ENCODE data around the gene CNTNAP2. TPM values are rescaled to one million over a fixed set of nuclear protein-coding genes. Genes with fewer than 3 reads are reported as not detected.

The CNTNAP2 gene
- total RNA-seq, 2 experiments from 2014 or later, result not detected

DNA sequence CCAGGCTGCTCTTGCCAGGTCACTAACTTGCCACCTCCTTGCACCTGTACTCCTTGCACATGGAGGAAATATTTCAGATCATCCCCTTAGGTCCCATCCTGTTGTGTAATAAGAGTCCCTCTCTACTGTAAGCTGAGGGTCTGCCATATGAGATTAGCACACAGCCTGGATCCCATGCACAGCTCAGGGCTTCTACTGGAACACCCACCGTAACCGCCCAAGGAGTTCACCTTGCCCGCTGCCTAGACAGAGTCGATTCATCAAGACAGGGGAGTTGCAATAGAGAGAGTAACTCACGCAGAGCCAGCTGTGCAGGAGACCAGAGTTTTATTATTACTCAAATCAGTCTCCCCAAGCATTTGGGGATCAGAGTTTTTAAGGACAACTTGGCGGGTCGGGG, 1779.5 kb downstream of the CNTNAP2 start:
- intact Hi-C loops (cut with micrococcal nuclease), result no loop called here
- CTCF ChIA-PET, result no interaction called here

DNA sequence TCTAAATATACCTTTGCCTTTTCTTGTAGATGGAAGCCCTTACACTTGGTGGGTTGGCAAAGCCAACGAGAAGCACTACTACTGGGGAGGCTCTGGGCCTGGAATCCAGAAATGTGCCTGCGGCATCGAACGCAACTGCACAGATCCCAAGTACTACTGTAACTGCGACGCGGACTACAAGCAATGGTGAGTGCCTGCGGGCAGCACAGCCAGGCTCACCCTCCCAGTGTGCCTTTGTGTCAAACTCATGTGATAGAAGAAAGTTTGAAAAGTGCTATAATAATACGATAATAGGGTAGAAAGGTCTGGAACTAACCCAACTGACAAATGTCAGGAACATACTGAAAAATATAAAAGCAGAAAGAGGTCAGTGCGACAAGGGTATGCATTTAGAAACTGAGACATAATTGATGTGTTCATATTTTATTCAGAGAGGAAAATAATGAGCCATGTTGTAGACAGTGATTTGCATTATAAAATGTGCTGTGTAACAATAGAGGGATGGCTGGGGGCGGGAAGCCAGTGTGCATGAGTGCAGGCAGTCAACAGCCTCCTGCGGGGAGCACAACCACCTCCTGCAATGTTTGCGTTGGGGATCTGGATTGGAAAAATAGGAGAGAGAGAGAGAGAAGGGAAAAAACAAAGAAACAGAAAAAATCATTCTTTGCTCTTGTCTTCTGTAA, 1787.1 kb downstream of the CNTNAP2 start:
- ChIA-PET POLR2A (no interaction called here), CTCF (no interaction called here)
- Mint-ChIP-seq H3K4me1 (ENCODE audit: low read depth) (no peaks in the 10 kb centered on the region), H3K36me3 (no peaks in the 10 kb centered on the region), H3K9me3 (peaks cover 5% of the 10 kb centered on the region), H3K27ac (no peak overlapping the region), H3K27me3 (no peaks in the 10 kb centered on the region), H3K4me3 (no peak overlapping the region)
- no peak for DNase-seq
- intact Hi-C loops (cut with micrococcal nuclease), result no loop called here

More for the DNA sequence above, 1779.5 kb downstream of the CNTNAP2 start:
- Mint-ChIP-seq H3K9me3 (peaks cover 3% of the 10 kb centered on the region), H3K27me3 (no peaks in the 10 kb centered on the region), H3K4me1 (ENCODE audit: low read depth) (no peaks in the 10 kb centered on the region), H3K36me3 (no peaks in the 10 kb centered on the region), H3K27ac (no peak overlapping the region), H3K4me3 (no peak overlapping the region)
- DNase-seq, result no peak
- POLR2A ChIA-PET, result no interaction called here

DNA sequence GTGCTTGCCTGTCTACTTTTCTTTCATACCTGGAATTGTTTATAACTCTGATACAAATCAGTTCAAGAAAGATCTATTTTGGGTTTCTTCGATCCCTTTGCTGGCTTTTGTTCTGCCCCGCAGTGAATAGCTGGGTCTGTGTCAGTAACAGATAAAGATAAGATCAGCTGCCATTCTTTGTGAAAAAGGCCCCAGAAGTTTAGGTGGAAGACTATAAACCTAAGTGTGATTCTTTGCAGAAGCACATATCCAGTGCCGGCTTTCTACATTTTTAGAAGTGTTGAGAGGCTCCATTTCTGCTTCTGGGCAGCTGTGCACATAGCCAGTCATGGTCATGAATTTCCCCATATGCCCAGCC, 1787.6 kb downstream of the CNTNAP2 start:
- H3K36me3 Mint-ChIP-seq, result no peaks in the 10 kb centered on the region
- CTCF ChIA-PET, result no interaction called here
- no peaks in the 10 kb centered on the region for H3K27me3 Mint-ChIP-seq
- H3K4me1 Mint-ChIP-seq (ENCODE audit: low read depth), result no peaks in the 10 kb centered on the region
- H3K4me3 Mint-ChIP-seq, result no peak overlapping the region
- POLR2A ChIA-PET, result no interaction called here
- DNase-seq, result no peak
- intact Hi-C loops (cut with micrococcal nuclease), result no loop called here
- peaks cover 5% of the 10 kb centered on the region for H3K9me3 Mint-ChIP-seq
- no peak overlapping the region for H3K27ac Mint-ChIP-seq

DNA sequence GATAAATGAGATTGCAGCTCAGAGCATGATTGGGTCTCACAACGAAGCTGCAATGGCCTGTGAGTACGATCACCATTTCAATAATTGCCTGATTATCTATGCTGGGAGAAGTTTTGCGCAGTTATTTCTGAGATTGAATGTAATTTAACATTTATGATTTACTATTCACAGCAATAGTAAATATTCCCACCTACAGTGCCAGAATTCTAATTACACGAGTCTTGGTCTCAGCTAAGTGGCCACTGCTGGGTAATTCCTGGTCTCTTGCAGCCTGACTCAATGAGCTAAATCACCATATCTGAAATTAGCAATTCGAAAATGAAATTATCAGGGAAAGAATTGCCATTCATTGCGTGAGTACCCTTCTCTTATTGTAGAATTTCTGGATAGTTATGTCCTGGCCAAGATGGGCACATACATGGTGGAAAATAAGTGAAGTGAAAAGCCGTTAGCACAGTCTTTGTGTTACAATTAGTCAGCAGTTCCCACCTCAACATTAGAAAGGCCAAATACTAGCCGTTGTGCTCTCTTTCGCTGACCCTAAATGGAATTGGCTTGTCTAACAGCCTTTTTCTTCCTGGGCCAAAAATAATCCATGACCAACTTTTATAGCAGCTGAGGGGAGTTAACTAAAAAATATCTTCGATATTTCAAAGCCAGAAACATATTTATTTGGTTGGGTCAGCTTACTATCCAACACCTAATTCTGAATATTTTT, 1793.0 kb downstream of the CNTNAP2 start:
- Mint-ChIP-seq H3K27me3 (no peaks in the 10 kb centered on the region), H3K9me3 (no peaks in the 10 kb centered on the region), H3K4me3 (no peak overlapping the region), H3K27ac (no peak overlapping the region), H3K4me1 (ENCODE audit: low read depth) (no peaks in the 10 kb centered on the region), H3K36me3 (no peaks in the 10 kb centered on the region)
- POLR2A ChIA-PET, result no interaction called here
- no peak for DNase-seq
- CTCF ChIA-PET, result no interaction called here
- intact Hi-C loops (cut with micrococcal nuclease), result no loop called here

DNA sequence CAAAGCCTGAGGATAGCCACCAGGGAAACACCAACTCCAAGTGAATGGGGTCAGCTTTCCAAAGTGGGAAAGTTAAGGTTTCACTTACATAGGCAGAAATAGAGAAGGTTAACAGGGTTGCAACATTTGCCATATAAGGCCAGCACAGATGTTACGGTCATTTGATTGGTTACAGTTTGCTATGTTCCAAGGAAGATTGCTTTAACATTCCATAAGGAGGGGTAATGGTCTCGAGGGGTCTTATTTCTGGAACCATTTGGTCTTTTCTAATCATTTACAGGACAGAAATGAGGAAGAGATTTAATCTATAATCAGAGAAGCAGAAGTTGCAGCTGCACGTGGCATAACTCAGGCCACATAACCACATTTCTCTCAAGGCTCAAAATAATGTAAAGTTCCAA, 1794.6 kb downstream of the CNTNAP2 start:
- no peak for DNase-seq
- ChIA-PET CTCF (no interaction called here), POLR2A (no interaction called here)
- Mint-ChIP-seq H3K36me3 (no peaks in the 10 kb centered on the region), H3K4me3 (no peak overlapping the region), H3K4me1 (ENCODE audit: low read depth) (no peaks in the 10 kb centered on the region), H3K9me3 (no peaks in the 10 kb centered on the region), H3K27me3 (no peaks in the 10 kb centered on the region), H3K27ac (no peak overlapping the region)
- intact Hi-C loops (cut with micrococcal nuclease), result no loop called here

DNA sequence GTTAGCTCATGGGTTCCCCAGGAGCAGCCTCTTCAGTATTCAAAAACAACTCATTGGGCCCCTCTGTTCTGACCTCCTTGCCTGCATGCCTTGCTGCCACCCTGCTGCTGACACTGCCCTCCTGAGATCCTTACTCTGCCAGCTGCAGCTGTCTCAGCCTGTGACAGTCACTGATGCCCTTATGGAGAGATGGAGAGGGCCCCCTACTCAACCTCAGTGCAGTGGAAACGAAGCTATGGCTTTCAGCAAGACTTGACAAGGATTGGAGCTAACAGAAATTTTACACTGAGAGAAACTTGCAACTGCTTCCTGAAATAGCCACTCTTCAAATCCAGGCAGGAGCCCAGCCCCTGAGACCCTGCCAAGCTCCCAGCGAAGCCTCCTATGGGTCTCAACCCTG, 1795.7 kb downstream of the CNTNAP2 start:
- intact Hi-C loops (cut with micrococcal nuclease), result no loop called here
- Mint-ChIP-seq H3K4me3 (no peak overlapping the region), H3K27me3 (no peaks in the 10 kb centered on the region), H3K36me3 (no peaks in the 10 kb centered on the region), H3K27ac (no peak overlapping the region), H3K4me1 (ENCODE audit: low read depth) (no peaks in the 10 kb centered on the region), H3K9me3 (no peaks in the 10 kb centered on the region)
- POLR2A ChIA-PET, result no interaction called here
- CTCF ChIA-PET, result no interaction called here
- no peak for DNase-seq

DNA sequence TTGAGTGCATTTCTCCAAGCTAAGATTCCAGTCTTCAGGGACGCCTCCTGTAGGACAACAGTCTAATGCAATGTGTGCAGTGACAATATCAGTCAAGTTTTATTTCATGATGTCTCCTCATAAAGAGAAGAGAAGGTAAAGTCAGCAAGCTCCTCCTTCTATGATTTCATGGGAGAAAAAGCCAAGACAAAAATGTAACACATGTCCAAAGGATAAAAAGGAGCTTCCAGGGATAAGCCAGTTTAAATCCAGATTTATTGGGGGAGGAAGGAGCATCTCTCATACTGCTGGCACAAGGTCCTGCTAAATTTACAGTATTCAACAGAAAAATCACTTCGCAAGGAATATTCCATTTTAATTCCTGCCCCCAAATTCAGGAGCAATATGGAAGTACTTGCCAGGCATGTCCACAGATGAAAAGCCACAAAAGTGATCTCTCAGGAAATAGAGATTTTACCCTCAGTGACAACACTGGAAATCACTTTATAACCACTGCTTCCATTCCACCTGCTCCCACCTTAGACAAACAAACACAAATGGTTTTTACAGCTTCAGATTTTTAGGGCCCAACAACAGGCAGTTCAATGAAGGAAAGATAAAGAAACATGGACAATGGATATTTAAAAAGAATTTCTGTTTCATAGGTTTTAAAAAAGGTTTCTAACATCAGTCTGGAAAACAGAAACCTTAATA, 1796.5 kb downstream of the CNTNAP2 start:
- intact Hi-C loops (cut with micrococcal nuclease), result no loop called here
- H3K4me1 Mint-ChIP-seq (ENCODE audit: low read depth), result no peaks in the 10 kb centered on the region
- no peak for DNase-seq
- H3K4me3 Mint-ChIP-seq, result no peak overlapping the region
- POLR2A ChIA-PET, result no interaction called here
- H3K27ac Mint-ChIP-seq, result no peak overlapping the region
- no peaks in the 10 kb centered on the region for H3K9me3 Mint-ChIP-seq
- no peaks in the 10 kb centered on the region for H3K27me3 Mint-ChIP-seq
- no peaks in the 10 kb centered on the region for H3K36me3 Mint-ChIP-seq
- CTCF ChIA-PET, result no interaction called here

DNA sequence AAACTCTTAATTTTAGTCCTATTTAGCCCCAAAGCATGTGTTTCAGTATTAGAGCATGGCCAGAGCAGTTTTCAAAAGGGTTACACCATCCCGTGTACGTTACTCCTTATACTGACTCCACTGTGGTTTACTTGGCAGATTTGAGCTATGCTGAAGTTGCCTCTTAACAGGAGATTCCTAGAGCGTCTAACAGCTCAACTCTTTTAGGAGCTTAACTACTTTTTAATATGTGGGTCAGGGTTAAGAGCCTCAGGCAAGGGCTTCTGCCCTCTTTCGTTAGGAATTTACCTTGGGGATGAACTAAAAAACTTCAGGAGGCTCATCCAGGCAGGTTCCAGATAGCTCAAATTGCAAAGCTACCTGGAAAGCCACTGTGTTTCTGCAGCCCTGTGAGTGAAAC, 1799.2 kb downstream of the CNTNAP2 start:
- Mint-ChIP-seq H3K4me3 (no peak overlapping the region), H3K4me1 (ENCODE audit: low read depth) (no peaks in the 10 kb centered on the region), H3K27ac (no peak overlapping the region), H3K36me3 (no peaks in the 10 kb centered on the region), H3K9me3 (no peaks in the 10 kb centered on the region), H3K27me3 (no peaks in the 10 kb centered on the region)
- ChIA-PET POLR2A (no interaction called here), CTCF (no interaction called here)
- intact Hi-C loops (cut with micrococcal nuclease), result no loop called here
- no peak for DNase-seq

DNA sequence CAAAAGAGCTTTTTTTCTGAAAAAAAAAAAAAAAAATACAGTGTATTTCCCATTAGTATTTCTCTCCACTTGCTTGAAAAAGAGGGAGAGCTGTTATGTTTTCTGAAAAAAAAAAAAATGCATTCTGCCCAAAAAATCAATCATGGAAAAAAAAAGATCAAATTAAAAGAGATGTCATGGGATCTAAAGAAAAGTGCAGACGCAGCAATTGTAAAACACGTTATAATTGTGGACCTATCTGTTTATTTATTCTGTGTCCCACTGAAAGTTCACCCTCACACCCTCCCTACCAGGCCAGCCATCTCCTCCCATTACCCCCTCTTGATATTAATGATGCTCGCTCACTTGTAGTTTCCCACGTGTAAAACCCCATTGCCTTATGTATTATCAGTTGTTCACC, 1800.0 kb downstream of the CNTNAP2 start:
- Mint-ChIP-seq H3K4me3 (no peak overlapping the region), H3K27me3 (no peaks in the 10 kb centered on the region), H3K36me3 (no peaks in the 10 kb centered on the region), H3K9me3 (no peaks in the 10 kb centered on the region), H3K27ac (no peak overlapping the region), H3K4me1 (ENCODE audit: low read depth) (no peaks in the 10 kb centered on the region)
- CTCF ChIA-PET, result no interaction called here
- DNase-seq, result no peak
- POLR2A ChIA-PET, result no interaction called here
- intact Hi-C loops (cut with micrococcal nuclease), result no loop called here

DNA sequence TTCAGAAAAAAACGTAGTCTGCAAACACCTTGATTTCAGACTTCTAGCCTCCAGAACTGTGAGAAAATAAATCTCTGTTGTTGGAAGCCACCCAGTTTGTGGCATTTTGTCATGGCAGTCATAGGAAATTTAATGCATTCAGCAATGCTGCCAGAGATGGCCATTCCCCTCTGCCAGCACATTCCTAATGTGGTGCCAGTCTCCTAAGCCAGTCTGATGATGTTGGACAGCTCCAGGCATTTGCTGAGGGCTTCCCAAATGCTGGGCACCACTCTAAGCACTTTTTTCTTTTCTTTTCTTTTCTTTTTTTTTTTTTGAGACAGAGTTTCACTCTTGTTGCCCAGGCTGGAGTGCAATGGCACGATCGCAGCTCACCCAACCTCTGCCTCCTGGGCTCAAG, 1807.2 kb downstream of the CNTNAP2 start:
- Mint-ChIP-seq H3K27ac (no peak overlapping the region), H3K27me3 (no peaks in the 10 kb centered on the region), H3K4me3 (no peak overlapping the region), H3K36me3 (no peaks in the 10 kb centered on the region), H3K9me3 (no peaks in the 10 kb centered on the region), H3K4me1 (ENCODE audit: low read depth) (no peaks in the 10 kb centered on the region)
- intact Hi-C loops (cut with micrococcal nuclease), result no loop called here
- CTCF ChIA-PET, result no interaction called here
- POLR2A ChIA-PET, result no interaction called here
- DNase-seq, result no peak

DNA sequence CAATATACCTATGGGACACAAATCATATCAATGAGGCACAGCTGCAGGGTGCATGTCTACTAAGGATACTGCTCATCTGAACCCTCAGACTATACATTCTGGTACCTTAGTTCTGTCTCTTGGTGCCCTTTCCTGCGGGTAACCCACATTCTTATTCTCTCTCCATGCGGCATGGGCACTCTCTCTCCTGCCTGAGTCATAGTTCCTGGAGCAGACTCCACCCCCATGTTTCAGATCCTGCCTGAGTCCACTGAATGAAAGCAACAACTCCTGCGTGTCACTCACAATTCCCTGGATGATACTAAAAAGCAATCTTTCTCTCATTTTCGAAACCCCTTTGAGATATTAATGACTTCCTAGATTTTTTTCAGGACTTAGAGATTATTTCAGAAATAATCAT, 1820.8 kb downstream of the CNTNAP2 start:
- CTCF ChIA-PET, result no interaction called here
- Mint-ChIP-seq H3K9me3 (no peaks in the 10 kb centered on the region), H3K4me1 (ENCODE audit: low read depth) (no peaks in the 10 kb centered on the region), H3K27me3 (no peaks in the 10 kb centered on the region), H3K27ac (no peak overlapping the region), H3K36me3 (no peaks in the 10 kb centered on the region), H3K4me3 (no peak overlapping the region)
- no peak for DNase-seq
- POLR2A ChIA-PET, result no interaction called here
- intact Hi-C loops (cut with micrococcal nuclease), result no loop called here

DNA sequence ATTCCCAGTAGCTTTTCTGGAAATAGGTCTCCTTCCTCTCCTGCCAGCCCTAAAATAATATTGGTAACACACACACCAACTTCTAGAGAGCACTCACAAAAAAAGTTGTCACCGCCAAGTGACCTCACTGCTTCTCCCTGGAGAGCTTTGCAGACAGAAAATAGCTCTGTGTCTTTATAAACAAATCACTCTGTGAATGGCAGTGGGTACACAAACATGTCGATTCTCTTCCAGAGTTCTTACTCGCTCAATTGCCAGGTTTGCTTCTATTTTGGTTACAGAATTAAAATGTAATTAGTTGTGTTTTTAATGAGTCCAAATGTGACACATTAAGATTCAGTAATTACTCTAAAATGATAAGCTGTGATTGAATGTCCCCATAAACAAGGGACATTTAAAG, 1824.8 kb downstream of the CNTNAP2 start:
- ChIA-PET POLR2A (no interaction called here), CTCF (interaction anchor here (0.6 kb wide), 1 partner anchor 42 kb away, joined by 3 read pairs; no protein-coding TSS in a partner anchor)
- DNase-seq, result no peak
- H3K9me3 Mint-ChIP-seq, result peaks cover 3% of the 10 kb centered on the region
- no peaks in the 10 kb centered on the region for H3K36me3 Mint-ChIP-seq
- H3K27ac Mint-ChIP-seq, result no peak overlapping the region
- H3K4me1 Mint-ChIP-seq (ENCODE audit: low read depth), result no peaks in the 10 kb centered on the region
- H3K4me3 Mint-ChIP-seq, result no peak overlapping the region
- intact Hi-C loops (cut with micrococcal nuclease), result no loop called here
- no peaks in the 10 kb centered on the region for H3K27me3 Mint-ChIP-seq

DNA sequence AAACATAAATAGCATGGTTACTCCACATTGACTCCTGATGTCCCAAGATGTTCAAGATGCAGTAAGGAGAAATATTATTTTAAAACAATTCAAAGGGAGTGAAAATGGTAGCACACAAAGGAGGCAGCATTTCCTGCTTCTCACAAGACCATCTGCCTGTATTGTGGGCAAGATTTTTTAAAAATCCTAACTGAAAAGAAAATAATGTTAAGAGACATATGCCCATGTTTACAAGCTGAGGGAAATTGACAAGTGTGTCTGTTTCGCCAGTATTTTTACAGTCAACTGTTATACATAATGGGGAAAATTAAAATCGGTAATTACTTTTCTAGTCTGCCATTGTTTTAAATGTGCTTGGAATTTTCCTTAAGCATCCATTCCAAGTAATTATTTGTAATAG, 1827.7 kb downstream of the CNTNAP2 start:
- no peaks in the 10 kb centered on the region for H3K4me1 Mint-ChIP-seq (ENCODE audit: low read depth)
- intact Hi-C loops (cut with micrococcal nuclease), result no loop called here
- H3K27ac Mint-ChIP-seq, result no peak overlapping the region
- ChIA-PET CTCF (no interaction called here), POLR2A (no interaction called here)
- no peaks in the 10 kb centered on the region for H3K27me3 Mint-ChIP-seq
- DNase-seq, result no peak
- H3K36me3 Mint-ChIP-seq, result no peaks in the 10 kb centered on the region
- peaks cover 3% of the 10 kb centered on the region for H3K9me3 Mint-ChIP-seq
- no peak overlapping the region for H3K4me3 Mint-ChIP-seq
